Liver (tissue), 9 donors: ENCODE data around the gene SCARB1. TPM values are rescaled to one million over a fixed set of nuclear protein-coding genes. Genes with fewer than 3 reads are reported as not detected.

ENCODE experiments used
- DNase-seq: peaks from one replicate; pipeline ENCODE4 v3.0.0-alpha.2; 2017; ENCODE audit warnings: low spot score
- H3K27ac ChIP-seq, 2 donors: one replicate each; pipeline ENCODE4 v1.7.0; 2013; ENCODE audit warnings: inconsistent platforms in 2 of 2, low read length in 2 of 2, control low read depth in 1 of 2, low read depth in 1 of 2, mild to moderate bottlenecking in 1 of 2
- H3K27me3 ChIP-seq, 4 donors: one replicate each; pipeline versions ENCODE4 v1.6.1 to v1.7.0; 2013; ENCODE audit warnings: low read length in 3 of 4, inconsistent platforms in 1 of 4, mild to moderate bottlenecking in 1 of 4, moderate library complexity in 1 of 4; ENCODE audit not compliant: control insufficient read depth in 4 of 4, insufficient read depth in 4 of 4
- H3K36me3 ChIP-seq, 4 donors: one replicate each; pipeline versions ENCODE4 v1.6.1 to v1.7.0; 2013; ENCODE audit warnings: low read length in 3 of 4, mild to moderate bottlenecking in 3 of 4, low read depth in 1 of 4, moderate library complexity in 1 of 4; ENCODE audit not compliant: control insufficient read depth in 4 of 4, insufficient read depth in 3 of 4
- H3K4me1 ChIP-seq, 4 donors: one replicate each; pipeline versions ENCODE4 v1.6.1 to v1.7.0; 2013; ENCODE audit warnings: low read length in 3 of 4, mild to moderate bottlenecking in 3 of 4, moderate library complexity in 1 of 4; ENCODE audit not compliant: control insufficient read depth in 4 of 4, insufficient read depth in 4 of 4
- H3K4me3 ChIP-seq, 3 donors: one replicate each; pipeline versions ENCODE4 v1.6.1 to v1.7.0; 2013; ENCODE audit warnings: low read length in 3 of 3, control low read depth in 1 of 3, low read depth in 1 of 3, mild to moderate bottlenecking in 1 of 3
- H3K9ac ChIP-seq, 2 donors: one replicate each; pipeline ENCODE4 v1.7.0; 2013; ENCODE audit warnings: low read length in 2 of 2, mild to moderate bottlenecking in 2 of 2, moderate library complexity in 2 of 2, control low read depth in 1 of 2, low read depth in 1 of 2
- H3K9me3 ChIP-seq, 4 donors: one replicate each; pipeline versions ENCODE4 v1.6.1 to v1.7.0; 2013; ENCODE audit warnings: low read length in 3 of 4; ENCODE audit not compliant: control insufficient read depth in 4 of 4
- EGR1 ChIP-seq, 2 donors: IDR thresholded peaks; 2 replicates each; pipeline ENCODE4 v1.6.1; 2016 to 2018; ENCODE audit warnings: antibody characterized with exemption in 2 of 2, low read depth in 2 of 2
- FOXA1 ChIP-seq: IDR thresholded peaks from 2 replicates; pipeline ENCODE4 v1.6.1; 2016; ENCODE audit warnings: antibody characterized with exemption
- FOXA2 ChIP-seq: IDR thresholded peaks from 2 replicates; pipeline ENCODE4 v1.6.1; 2016; ENCODE audit warnings: antibody characterized with exemption
- GABPA ChIP-seq, 2 donors: IDR thresholded peaks in 1 of 2; conservative IDR thresholded peaks in 1 of 2; 2 replicates each; pipeline ENCODE4 v1.6.1; 2016; ENCODE audit warnings: antibody characterized with exemption in 2 of 2, mild to moderate bottlenecking in 1 of 2, moderate library complexity in 1 of 2
- HNF4A ChIP-seq, 2 donors: conservative IDR thresholded peaks; 2 replicates each; pipeline ENCODE4 v1.6.1; 2016; ENCODE audit warnings: antibody characterized with exemption in 2 of 2, mild to moderate bottlenecking in 2 of 2
- HNF4G ChIP-seq: IDR thresholded peaks from 2 replicates; pipeline ENCODE4 v1.6.1; 2016; ENCODE audit warnings: antibody characterized with exemption
- JUND ChIP-seq, 2 donors: IDR thresholded peaks; 2 replicates each; pipeline ENCODE4 v1.6.1; 2016; ENCODE audit warnings: antibody characterized with exemption in 2 of 2
- NR2F2 ChIP-seq: IDR thresholded peaks from 2 replicates; pipeline ENCODE4 v1.6.1; 2016; ENCODE audit warnings: antibody characterized with exemption
- RAD21 ChIP-seq, 2 donors: IDR thresholded peaks; 2 replicates each; pipeline ENCODE4 v1.6.1; 2016; ENCODE audit warnings: antibody characterized with exemption in 2 of 2, mild to moderate bottlenecking in 2 of 2
- RXRA ChIP-seq, 2 donors: IDR thresholded peaks; 2 replicates each; pipeline ENCODE4 v1.6.1; 2017 to 2018; ENCODE audit warnings: antibody characterized with exemption in 2 of 2, mild to moderate bottlenecking in 1 of 2
- SP1 ChIP-seq: IDR thresholded peaks from 2 replicates; pipeline ENCODE4 v1.6.1; 2018; ENCODE audit warnings: antibody characterized with exemption, mild to moderate bottlenecking
- TAF1 ChIP-seq: conservative IDR thresholded peaks from 2 replicates; pipeline ENCODE4 v1.6.1; 2016; ENCODE audit warnings: antibody characterized with exemption, mild to moderate bottlenecking
- YY1 ChIP-seq: IDR thresholded peaks from 2 replicates; pipeline ENCODE4 v1.6.1; 2016; ENCODE audit warnings: antibody characterized with exemption, mild to moderate bottlenecking
- WGBS: extraction: QIAGEN DNeasy Blood & Tissue Kit; methylation state at CpG from one replicate; pipeline ENCODE4 v1.1.7; 2013; 5-methylcytosine and 5-hydroxymethylcytosine counted together
- polyA plus RNA-seq, 2 donors: library from polyadenylated mRNA; stranded (reverse) in 1 of 2; unstranded in 1 of 2; fragments of 200-250 nt in 1 of 2; fragments of >200 nt in 1 of 2; fragmentation: Nextera tagmentation in 1 of 2; extraction: Ambion mirVana in 1 of 2; gene quantifications; one replicate each; pipeline versions ENCODE4 v1.2.1 to v1.2.3, GENCODE V29; 2013 to 2015
- total RNA-seq, 2 donors: library from RNA; depleted of rRNA; stranded (reverse); fragments of >200 nt; gene quantifications; one replicate each; pipeline ENCODE4 v1.2.3, GENCODE V29; 2014
- TF ChIP-seq, protein P1 (sequence below): IDR thresholded peaks from 2 replicates; pipeline ENCODE4 v1.6.1; 2016; ENCODE audit warnings: antibody characterized with exemption, mild to moderate bottlenecking
- TF ChIP-seq, protein P2 (sequence below): IDR thresholded peaks from 2 replicates; pipeline ENCODE4 v1.6.1; 2016; ENCODE audit warnings: antibody characterized with exemption
- TF ChIP-seq, protein P3 (sequence below): IDR thresholded peaks from 2 replicates; pipeline ENCODE4 v1.6.1; 2016; ENCODE audit warnings: antibody characterized with exemption
- TF ChIP-seq, protein P4 (sequence below): fragments of 150-350 bp; IDR thresholded peaks from 2 replicates; pipeline ENCODE4 v1.5.1; 2017; ENCODE audit warnings: improper control_type of control experiment, low read depth, low read length; ENCODE audit not compliant: missing input control
- TF ChIP-seq, protein P5 (sequence below): IDR thresholded peaks from 2 replicates; pipeline ENCODE4 v1.6.1; 2016; ENCODE audit warnings: antibody characterized with exemption
- donor health status: healthy.
- donor health status: healthy.
- donor health status: healthy.
- donor health status: healthy.
- donor health status: healthy.

SCARB1 gene
- total and polyA plus RNA-seq, 4 donors: 85.3 to 289 (median 141) TPM

DNA sequence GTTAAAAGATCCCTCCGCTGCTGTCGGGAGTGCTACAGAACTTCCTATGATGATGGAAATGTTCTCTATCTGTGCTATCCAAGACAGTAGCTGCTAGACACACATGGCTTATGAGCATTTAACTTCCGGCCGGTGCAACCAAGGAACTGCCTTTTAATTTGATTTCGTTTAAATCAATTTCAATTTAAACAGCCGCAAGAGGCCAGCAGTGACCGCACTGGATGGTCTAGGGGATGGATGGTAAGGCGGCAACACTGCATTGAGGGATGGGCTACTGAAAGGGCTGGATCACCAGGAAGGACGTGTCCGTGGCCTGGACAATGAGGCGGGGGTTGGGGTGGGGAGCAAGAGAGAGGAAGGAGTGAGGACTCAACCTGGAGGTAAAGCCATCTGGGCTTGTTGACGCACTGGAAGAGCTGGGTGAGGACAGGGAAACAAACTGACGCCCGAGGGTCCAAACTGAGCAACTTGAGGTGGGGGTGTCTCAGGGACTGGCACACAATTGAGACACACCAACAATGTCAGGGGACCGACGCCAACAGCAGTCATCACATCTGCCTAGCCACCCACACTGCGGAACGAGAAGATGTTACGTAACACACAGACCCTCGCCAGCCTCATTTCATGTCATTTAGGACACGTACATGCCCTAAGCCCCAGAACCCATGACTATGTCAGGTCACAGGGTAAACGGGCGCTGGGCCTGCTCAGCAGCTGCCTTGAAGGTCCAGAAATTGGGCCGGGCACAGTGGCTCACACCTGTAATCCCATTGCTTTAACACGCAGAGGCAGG, 57.6 kb downstream of the SCARB1 start:
- H3K27me3 ChIP-seq: no peaks in the 10 kb centered on the region
- no peak overlapping the region for H3K4me3 ChIP-seq
- 95% methylated on average over 25 of the region's 25 CpGs for WGBS
- H3K4me1 ChIP-seq: peaks cover 3 to 26% (median 15%) of the 10 kb centered on the region in 4 donors
- DNase-seq: no peak
- no peaks in the 10 kb centered on the region for H3K9me3 ChIP-seq
- TF ChIP-seq HNF4G (no peak), JUND (IDR thresholded peaks at IDR 0.05) (no peak), FOXA1 (no peak), GABPA (IDR thresholded peaks at IDR 0.05 in 1 of 2, conservative IDR thresholded peaks at IDR 0.05 in 1 of 2) (no peak), EGR1 (IDR thresholded peaks at IDR 0.05; ENCODE audit: low read depth in 2 of 2) (no peak), HNF4A (conservative IDR thresholded peaks at IDR 0.05) (no peak), YY1 (no peak), SP1 (no peak), TAF1 (no peak), NR2F2 (no peak), RAD21 (IDR thresholded peaks at IDR 0.05) (no peak), RXRA (IDR thresholded peaks at IDR 0.05) (no peak), FOXA2 (no peak)
- TF ChIP-seq, protein P1, sequence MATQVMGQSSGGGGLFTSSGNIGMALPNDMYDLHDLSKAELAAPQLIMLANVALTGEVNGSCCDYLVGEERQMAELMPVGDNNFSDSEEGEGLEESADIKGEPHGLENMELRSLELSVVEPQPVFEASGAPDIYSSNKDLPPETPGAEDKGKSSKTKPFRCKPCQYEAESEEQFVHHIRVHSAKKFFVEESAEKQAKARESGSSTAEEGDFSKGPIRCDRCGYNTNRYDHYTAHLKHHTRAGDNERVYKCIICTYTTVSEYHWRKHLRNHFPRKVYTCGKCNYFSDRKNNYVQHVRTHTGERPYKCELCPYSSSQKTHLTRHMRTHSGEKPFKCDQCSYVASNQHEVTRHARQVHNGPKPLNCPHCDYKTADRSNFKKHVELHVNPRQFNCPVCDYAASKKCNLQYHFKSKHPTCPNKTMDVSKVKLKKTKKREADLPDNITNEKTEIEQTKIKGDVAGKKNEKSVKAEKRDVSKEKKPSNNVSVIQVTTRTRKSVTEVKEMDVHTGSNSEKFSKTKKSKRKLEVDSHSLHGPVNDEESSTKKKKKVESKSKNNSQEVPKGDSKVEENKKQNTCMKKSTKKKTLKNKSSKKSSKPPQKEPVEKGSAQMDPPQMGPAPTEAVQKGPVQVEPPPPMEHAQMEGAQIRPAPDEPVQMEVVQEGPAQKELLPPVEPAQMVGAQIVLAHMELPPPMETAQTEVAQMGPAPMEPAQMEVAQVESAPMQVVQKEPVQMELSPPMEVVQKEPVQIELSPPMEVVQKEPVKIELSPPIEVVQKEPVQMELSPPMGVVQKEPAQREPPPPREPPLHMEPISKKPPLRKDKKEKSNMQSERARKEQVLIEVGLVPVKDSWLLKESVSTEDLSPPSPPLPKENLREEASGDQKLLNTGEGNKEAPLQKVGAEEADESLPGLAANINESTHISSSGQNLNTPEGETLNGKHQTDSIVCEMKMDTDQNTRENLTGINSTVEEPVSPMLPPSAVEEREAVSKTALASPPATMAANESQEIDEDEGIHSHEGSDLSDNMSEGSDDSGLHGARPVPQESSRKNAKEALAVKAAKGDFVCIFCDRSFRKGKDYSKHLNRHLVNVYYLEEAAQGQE: no peak
- TF ChIP-seq, protein P2, sequence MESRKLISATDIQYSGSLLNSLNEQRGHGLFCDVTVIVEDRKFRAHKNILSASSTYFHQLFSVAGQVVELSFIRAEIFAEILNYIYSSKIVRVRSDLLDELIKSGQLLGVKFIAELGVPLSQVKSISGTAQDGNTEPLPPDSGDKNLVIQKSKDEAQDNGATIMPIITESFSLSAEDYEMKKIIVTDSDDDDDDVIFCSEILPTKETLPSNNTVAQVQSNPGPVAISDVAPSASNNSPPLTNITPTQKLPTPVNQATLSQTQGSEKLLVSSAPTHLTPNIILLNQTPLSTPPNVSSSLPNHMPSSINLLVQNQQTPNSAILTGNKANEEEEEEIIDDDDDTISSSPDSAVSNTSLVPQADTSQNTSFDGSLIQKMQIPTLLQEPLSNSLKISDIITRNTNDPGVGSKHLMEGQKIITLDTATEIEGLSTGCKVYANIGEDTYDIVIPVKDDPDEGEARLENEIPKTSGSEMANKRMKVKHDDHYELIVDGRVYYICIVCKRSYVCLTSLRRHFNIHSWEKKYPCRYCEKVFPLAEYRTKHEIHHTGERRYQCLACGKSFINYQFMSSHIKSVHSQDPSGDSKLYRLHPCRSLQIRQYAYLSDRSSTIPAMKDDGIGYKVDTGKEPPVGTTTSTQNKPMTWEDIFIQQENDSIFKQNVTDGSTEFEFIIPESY: no peak
- TF ChIP-seq, protein P3, sequence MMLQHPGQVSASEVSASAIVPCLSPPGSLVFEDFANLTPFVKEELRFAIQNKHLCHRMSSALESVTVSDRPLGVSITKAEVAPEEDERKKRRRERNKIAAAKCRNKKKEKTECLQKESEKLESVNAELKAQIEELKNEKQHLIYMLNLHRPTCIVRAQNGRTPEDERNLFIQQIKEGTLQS: no peak
- TF ChIP-seq, protein P4, sequence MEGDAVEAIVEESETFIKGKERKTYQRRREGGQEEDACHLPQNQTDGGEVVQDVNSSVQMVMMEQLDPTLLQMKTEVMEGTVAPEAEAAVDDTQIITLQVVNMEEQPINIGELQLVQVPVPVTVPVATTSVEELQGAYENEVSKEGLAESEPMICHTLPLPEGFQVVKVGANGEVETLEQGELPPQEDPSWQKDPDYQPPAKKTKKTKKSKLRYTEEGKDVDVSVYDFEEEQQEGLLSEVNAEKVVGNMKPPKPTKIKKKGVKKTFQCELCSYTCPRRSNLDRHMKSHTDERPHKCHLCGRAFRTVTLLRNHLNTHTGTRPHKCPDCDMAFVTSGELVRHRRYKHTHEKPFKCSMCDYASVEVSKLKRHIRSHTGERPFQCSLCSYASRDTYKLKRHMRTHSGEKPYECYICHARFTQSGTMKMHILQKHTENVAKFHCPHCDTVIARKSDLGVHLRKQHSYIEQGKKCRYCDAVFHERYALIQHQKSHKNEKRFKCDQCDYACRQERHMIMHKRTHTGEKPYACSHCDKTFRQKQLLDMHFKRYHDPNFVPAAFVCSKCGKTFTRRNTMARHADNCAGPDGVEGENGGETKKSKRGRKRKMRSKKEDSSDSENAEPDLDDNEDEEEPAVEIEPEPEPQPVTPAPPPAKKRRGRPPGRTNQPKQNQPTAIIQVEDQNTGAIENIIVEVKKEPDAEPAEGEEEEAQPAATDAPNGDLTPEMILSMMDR: no peak
- TF ChIP-seq, protein P5, sequence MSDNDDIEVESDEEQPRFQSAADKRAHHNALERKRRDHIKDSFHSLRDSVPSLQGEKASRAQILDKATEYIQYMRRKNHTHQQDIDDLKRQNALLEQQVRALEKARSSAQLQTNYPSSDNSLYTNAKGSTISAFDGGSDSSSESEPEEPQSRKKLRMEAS: no peak
- peak overlapping the region in 1 of 2 donors; percentile 15 for H3K27ac ChIP-seq
- H3K9ac ChIP-seq: no peak overlapping the region
- peaks cover 2 to 40% (median 24%) of the 10 kb centered on the region in 4 donors for H3K36me3 ChIP-seq
